ENCODE measurements around the gene GIMAP5.
"Not testable (repeated sequence)": the region's sequence is repeated elsewhere in the genome, so short reads cannot be mapped to it uniquely, and the experiment has no call there.

GIMAP5 gene

GRCh38 chr7:150774131-150774530, 36.9 kb downstream of the GIMAP5 start:
- not testable (repeated sequence) for DNase-seq (ENCODE audit: low read depth)

DNA sequence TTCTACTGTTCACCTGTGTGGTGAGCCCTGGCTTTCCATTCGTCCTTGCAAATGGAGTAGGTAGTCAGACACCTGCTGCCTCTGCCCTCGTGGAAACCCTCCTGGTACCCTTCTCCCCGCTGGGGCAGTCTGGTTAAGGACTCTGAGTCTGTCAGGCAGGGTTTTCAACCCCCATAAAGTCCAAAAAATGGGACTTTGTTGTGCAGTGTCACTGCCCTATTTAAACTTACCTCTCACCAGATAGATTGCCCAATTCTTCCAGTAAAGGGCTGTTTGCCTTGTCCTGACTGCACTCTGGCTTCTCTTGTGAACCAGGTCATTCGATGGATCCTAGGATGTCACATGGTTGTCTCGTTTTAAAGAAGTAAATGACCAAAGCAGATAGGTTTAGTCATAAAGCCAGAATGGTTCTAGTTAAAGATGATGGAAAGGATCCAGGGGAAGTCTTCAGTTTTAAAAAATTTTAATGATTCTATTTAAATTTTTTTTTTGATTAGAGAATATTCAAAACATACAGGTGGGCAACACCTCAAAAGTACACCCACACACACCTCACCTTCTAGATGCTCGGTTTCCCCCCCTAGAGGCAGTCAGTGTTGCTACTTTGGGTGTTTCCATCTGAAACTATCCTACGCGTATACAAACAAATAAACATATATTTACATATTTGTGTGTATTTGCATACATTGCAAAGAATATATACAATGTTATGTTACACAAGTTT, 41.0 kb downstream of the GIMAP5 start:
- no peak for DNase-seq (ENCODE audit: low read depth)

DNA sequence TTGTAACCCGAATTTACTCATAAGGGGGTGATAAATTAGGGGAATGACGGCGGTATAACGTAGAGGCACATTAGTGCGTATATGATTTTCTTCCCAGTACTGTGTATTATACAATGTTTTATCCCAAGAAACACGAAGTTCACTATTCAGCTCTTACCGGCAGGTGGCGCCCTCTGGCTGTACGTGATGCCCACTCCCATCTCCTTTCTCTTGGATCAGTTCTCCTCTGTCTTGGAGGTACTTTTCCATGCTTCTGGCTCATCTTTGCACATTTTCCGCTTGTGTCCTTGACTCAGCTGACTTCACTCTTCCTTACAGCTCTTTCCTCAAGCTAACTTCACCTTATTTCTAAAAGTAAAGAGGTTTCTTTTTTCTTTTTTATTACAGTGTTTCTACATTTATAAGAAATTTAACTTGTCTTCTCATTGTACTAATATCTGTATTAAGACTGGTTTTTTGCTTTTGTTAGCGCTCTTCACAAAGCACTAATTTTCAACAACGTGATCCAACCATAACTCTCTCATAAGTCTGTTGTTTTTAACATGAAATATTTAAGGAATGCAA, 41.6 kb downstream of the GIMAP5 start:
- peak; percentile 63 for DNase-seq (ENCODE audit: low read depth)

DNA sequence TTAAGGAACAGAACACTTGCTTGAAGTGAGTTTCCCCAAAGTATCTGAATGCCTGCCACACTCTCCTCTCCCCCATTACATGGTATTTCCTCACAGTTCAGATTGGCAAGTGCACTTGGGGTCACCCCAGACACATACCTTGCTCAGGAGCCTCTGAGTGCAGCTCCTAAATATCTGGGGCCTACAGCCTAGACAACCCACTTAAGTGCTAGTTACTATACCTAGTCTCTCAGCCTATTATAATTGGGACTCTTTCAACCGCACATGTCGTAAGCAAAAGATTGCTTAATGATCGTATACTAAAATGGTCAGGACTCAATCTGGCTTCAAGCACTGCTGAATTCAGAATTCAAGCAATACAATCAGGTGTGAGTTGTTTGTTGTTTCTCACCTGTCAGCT, 43.1 kb downstream of the GIMAP5 start:
- no peak for DNase-seq (ENCODE audit: low read depth)

GRCh38 chr7:150781103-150781502, 43.9 kb downstream of the GIMAP5 start:
- DNase-seq (ENCODE audit: low read depth): no peak

GRCh38 chr7:150781961-150782360, 44.7 kb downstream of the GIMAP5 start:
- no peak for DNase-seq (ENCODE audit: low read depth)

DNA sequence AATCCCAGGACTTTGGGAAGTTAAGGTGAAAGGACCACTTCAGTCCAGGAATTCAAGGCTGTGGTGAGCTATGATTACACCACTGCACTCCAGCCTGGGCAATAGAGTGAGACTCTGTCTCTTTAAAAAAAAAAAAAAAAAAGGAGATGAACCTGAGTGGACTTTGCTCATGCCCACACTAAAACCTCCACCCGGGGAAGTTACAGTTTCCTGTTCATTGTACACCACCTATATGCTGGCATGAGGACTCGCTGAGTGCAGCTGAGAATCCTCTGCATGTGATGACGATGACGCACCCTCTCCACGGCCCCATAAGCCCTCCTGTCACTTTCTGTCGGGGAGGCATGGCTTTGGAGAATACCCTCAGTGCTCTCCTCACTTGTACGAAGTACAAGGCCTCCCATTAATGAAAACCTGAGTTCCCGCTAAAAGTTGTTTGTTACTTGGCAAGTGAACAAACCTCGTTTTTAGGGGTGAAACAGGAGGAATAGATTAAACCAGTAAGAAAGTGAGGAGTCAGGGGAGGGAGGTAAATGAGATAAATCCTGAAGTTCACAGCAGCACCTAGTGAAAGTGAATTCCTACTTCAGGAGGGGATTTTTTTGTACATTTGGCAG, 47.0 kb downstream of the GIMAP5 start:
- DNase-seq (ENCODE audit: low read depth): no peak

DNA sequence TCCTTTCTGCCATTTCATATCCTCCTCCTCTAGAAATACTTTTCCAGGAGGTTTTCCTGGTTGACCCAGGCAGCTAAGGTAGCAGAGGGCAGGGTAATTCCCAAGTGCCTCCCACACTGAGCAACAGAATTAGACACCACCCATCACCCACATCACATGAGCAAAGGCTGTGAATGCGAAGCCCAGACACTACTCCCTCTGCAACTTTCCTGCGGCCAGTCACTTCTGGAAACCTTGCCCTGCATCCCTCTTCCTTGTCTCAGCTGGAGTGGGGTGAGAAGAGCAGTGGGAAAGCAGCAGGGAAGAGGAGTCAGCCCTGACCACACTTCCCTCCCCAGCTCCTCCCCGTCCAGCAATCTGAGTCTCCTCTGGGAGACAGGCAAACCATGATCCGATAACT, 47.7 kb downstream of the GIMAP5 start:
- no peak for DNase-seq (ENCODE audit: low read depth)

DNA sequence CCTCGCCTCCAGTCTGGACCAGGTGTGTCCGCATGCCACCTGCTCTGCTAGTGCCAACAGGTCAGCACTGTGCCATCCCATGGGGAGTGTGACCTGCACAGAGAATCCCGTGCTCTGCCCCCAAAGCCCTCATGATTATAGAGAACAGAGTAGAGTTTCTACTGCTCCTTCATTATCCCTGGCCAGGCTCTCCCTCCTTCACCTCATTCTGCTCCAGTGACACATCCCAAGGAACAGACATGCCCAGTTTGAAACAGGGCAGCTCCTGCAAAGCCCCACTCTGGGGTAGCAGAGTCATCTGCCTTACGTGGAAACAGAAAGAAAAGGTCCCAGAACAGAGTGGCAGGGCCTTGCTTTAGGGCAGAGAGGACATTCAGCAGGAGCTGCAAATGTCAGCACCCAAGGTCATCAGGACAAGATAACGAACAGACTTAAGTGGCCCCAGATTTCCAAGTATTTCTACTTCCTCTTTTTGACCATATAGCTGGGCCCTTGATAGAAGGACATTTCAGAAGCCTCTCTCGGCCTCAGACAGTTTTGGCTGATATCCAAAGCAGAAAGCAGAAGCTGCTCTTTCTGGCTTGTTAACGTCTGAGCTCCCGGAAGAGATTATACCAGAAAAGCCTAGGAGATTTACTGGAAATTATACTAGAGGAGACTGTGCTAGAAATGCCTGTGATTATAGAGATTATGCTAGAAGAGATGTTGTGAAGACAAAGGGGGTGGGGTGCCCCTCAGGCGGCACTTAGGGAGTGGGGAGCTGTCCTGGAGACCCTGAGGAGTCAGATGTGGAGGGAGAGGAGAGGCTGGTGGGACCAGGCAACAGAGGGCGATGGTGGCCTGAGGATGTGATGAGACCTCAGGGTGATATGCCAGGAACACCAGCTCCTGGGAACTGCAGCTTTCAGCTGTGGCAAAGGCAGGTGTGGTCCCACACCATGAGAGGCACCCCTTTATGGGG, 50.4 kb downstream of the GIMAP5 start:
- no peak for DNase-seq (ENCODE audit: low read depth)

DNA sequence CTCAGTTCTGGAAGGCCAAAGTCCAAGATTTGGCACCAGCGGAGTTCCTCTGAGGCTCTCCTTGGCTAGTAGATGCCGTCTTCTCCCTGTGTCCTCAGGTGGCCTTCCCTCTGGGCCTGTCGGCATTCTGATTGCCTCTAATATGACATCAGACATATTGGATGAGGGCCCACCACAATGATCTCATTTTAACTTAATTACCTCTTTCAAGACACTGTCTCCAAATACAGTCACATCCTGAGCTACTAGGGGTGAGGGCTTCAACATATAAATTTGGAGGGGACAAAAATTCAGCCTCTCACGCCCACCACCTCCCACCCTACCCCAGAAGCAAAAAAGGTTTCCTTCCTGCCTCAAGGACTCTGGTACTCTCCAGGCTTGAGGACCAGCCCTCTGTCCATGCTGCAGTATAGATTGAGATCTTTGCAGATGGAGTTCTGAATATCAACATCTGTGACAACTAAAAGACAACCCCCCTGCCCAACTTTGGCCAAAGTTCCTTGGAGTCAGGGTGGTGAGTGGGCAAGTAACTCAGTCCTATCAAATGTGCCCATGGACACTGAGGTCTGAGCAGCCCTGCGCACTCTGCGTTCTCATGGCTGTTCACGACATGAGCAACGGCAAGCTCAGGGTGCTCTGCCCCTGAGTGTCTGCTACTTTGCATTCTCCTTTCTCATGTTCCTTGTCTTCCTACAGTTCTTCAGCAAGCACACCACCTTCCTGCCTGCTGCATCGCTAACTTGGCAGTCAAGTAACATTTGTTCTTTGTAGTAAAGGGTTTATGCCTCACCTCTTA, 51.5 kb downstream of the GIMAP5 start:
- no peak for DNase-seq (ENCODE audit: low read depth)

- no peak for DNase-seq (ENCODE audit: low read depth)
Observed at GRCh38 chr7:150790416-150791075, 53.3 kb downstream of the GIMAP5 start.

GRCh38 chr7:150791304-150791703, 54.1 kb downstream of the GIMAP5 start:
- DNase-seq (ENCODE audit: low read depth): no peak

- no peak for DNase-seq (ENCODE audit: low read depth)
Observed at GRCh38 chr7:150791746-150792452, 54.7 kb downstream of the GIMAP5 start.
